ENCODE results near the gene USP32.

- TF ChIP-seq CTCF (IDR thresholded peaks at IDR 0.05) (no peak), POLR2A (IDR thresholded peaks at IDR 0.05) (no peak)
Observed at GRCh38 chr17:60401819-60402218, 9.9 kb upstream of the USP32 start.
